ENCODE measurements around the gene GINM1.

Gene GINM1

GRCh38 chr6:149565527-149566409 is at the start of gene GINM1:
Gene GINM1 (plus strand): TSS chr6:149566375. CDS start chr6:149566415, 40 bp downstream.
- DNase-seq: peak; percentile 90

GRCh38 chr6:149529650-149530049 is 36.5 kb upstream of the GINM1 start:
- no peak for DNase-seq

- no peak for DNase-seq
These were observed 31.4 kb upstream of the GINM1 start for GRCh38 chr6:149534742-149535141.

- no peak for DNase-seq
These were observed 25.0 kb upstream of the GINM1 start for GRCh38 chr6:149541139-149541538.

- no peak for DNase-seq
These were observed 21.4 kb upstream of the GINM1 start for GRCh38 chr6:149544646-149545257.

GRCh38 chr6:149545258-149545753 is 20.9 kb upstream of the GINM1 start:
- peak; percentile 39 for DNase-seq

GRCh38 chr6:149545754-149546471 is 20.3 kb upstream of the GINM1 start, which contains the start of gene PPIL4:
Gene PPIL4 (minus strand): TSS chr6:149546043. CDS start chr6:149546005, 38 bp downstream.
- peak; percentile 91 for DNase-seq

- no peak for DNase-seq
These were observed 14.3 kb upstream of the GINM1 start for GRCh38 chr6:149551920-149552319.

GRCh38 chr6:149558029-149558428 is 8.1 kb upstream of the GINM1 start:
- DNase-seq: no peak

GRCh38 chr6:149559389-149559788 is 6.8 kb upstream of the GINM1 start:
- DNase-seq: no peak

GRCh38 chr6:149560736-149561135 is 5.4 kb upstream of the GINM1 start:
- DNase-seq: no peak

- no peak for DNase-seq
These were observed 2.8 kb upstream of the GINM1 start for GRCh38 chr6:149563203-149563927.

GRCh38 chr6:149563928-149564325 is 2.2 kb upstream of the GINM1 start:
- DNase-seq: no peak

- peak; percentile 45 for DNase-seq
These were observed 427 bp downstream of the GINM1 start for GRCh38 chr6:149566410-149567193.

GRCh38 chr6:149567194-149567586 is 1.0 kb downstream of the GINM1 start:
- no peak for DNase-seq

GRCh38 chr6:149567945-149568585 is 1.9 kb downstream of the GINM1 start:
- DNase-seq: no peak

GRCh38 chr6:149580880-149581279 is 14.7 kb downstream of the GINM1 start:
- DNase-seq: no peak

GRCh38 chr6:149581349-149581748 is 15.2 kb downstream of the GINM1 start:
- no peak for DNase-seq

- no peak for DNase-seq
These were observed 20.0 kb downstream of the GINM1 start for GRCh38 chr6:149586149-149586548.

- DNase-seq: no peak
These were observed 26.8 kb downstream of the GINM1 start for GRCh38 chr6:149592983-149593382.

GRCh38 chr6:149593408-149593807 is 27.2 kb downstream of the GINM1 start:
- DNase-seq: no peak
